CD14-positive monocyte (primary cell): ENCODE results near the gene GALNT10. TPM values are rescaled to one million over a fixed set of nuclear protein-coding genes. Genes with fewer than 3 reads are reported as not detected.

ENCODE experiments used
- DNase-seq, 3 donors: peaks; one replicate each; pipeline ENCODE4 v3.0.0-alpha.2; 2011 to 2022
- H2AFZ ChIP-seq: 2 replicates; pipeline ENCODE4 v1.6.0; 2012; ENCODE audit warnings: mild to moderate bottlenecking, low read depth, low read length, inconsistent platforms; ENCODE audit not compliant: insufficient read depth, poor library complexity, severe bottlenecking
- H3K27ac ChIP-seq, 2 donors: 1 replicate in 1 of 2; 2 replicates in 1 of 2; pipeline ENCODE4 v1.5.1; 2012 to 2013; ENCODE audit warnings: low read length in 2 of 2, control low read depth in 1 of 2, inconsistent platforms in 1 of 2, low read depth in 1 of 2, mild to moderate bottlenecking in 1 of 2
- H3K27me3 ChIP-seq, 2 donors: one replicate each; pipeline versions ENCODE4 v1.6.0 to v1.6.1; 2011 to 2013; ENCODE audit warnings: low read length in 2 of 2; ENCODE audit not compliant: control insufficient read depth in 2 of 2, insufficient read depth in 2 of 2
- H3K36me3 ChIP-seq, 2 donors: replicated peaks in 1 of 2; 1 replicate in 1 of 2; 2 replicates in 1 of 2; pipeline versions ENCODE4 v1.5.1 to v1.6.1; 2012 to 2013; ENCODE audit warnings: low read length in 2 of 2, control low read depth in 1 of 2, inconsistent platforms in 1 of 2, mild to moderate bottlenecking in 1 of 2; ENCODE audit not compliant: insufficient read depth in 2 of 2, control insufficient read depth in 1 of 2
- H3K4me1 ChIP-seq, 2 donors: 1 replicate in 1 of 2; 2 replicates in 1 of 2; pipeline versions ENCODE4 v1.5.1 to v1.6.1; 2012 to 2013; ENCODE audit warnings: low read length in 2 of 2, control low read depth in 1 of 2, inconsistent platforms in 1 of 2, mild to moderate bottlenecking in 1 of 2, moderate library complexity in 1 of 2; ENCODE audit not compliant: insufficient read depth in 2 of 2, control insufficient read depth in 1 of 2
- H3K4me2 ChIP-seq: replicated peaks from 2 replicates; pipeline ENCODE3; 2012; ENCODE audit warnings: low read length, moderate library complexity, mild to moderate bottlenecking; ENCODE audit not compliant: poor library complexity, severe bottlenecking; ENCODE audit errors: extremely low read depth
- H3K4me3 ChIP-seq, 3 experiments: fragments of 200-600 bp in 1 of 3; sonication (generic) in 1 of 3; replicated peaks in 1 of 3; 1 replicate in 2 of 3; 2 replicates in 1 of 3; pipeline ENCODE4 v1.5.1; 2011 to 2013; ENCODE audit warnings: low read length in 3 of 3, mild to moderate bottlenecking in 3 of 3, control low read depth in 2 of 3, low read depth in 2 of 3, inconsistent platforms in 1 of 3, moderate library complexity in 1 of 3
- H3K79me2 ChIP-seq: 2 replicates; pipeline ENCODE4 v1.6.0; 2012; ENCODE audit warnings: mild to moderate bottlenecking, control low read depth, inconsistent platforms, low read length, moderate library complexity; ENCODE audit not compliant: insufficient read depth
- H3K9ac ChIP-seq: 2 replicates; pipeline ENCODE4 v1.6.0; 2017; ENCODE audit warnings: low read length, mild to moderate bottlenecking; ENCODE audit not compliant: insufficient read depth, poor library complexity, severe bottlenecking
- H3K9me3 ChIP-seq, 2 donors: replicated peaks in 1 of 2; 1 replicate in 1 of 2; 2 replicates in 1 of 2; pipeline versions ENCODE4 v1.5.1 to v1.6.1; 2012 to 2013; ENCODE audit warnings: low read length in 2 of 2, control low read depth in 1 of 2; ENCODE audit not compliant: control insufficient read depth in 1 of 2, insufficient read depth in 1 of 2
- H4K20me1 ChIP-seq: 2 replicates; pipeline ENCODE4 v1.6.0; 2012; ENCODE audit warnings: mild to moderate bottlenecking, low read length, control low read depth, moderate library complexity; ENCODE audit not compliant: insufficient read depth
- H3K27ac Mint-ChIP-seq, 7 donors: one replicate each; pipeline ENCODE4 v1.8.0; 2020; ENCODE audit warnings: mild to moderate bottlenecking in 7 of 7, mixed read lengths in 7 of 7, moderate library complexity in 6 of 7, inconsistent platforms in 2 of 7
- H3K27me3 Mint-ChIP-seq, 3 donors: one replicate each; pipeline ENCODE4 v1.8.0; 2021 to 2022; ENCODE audit warnings: low read depth in 3 of 3, mild to moderate bottlenecking in 3 of 3, mixed read lengths in 3 of 3, moderate library complexity in 3 of 3, inconsistent platforms in 1 of 3
- H3K36me3 Mint-ChIP-seq, 2 donors: one replicate each; pipeline ENCODE4 v1.8.0; 2020; ENCODE audit warnings: mixed read lengths in 2 of 2, inconsistent platforms in 1 of 2, mild to moderate bottlenecking in 1 of 2
- H3K4me1 Mint-ChIP-seq: one replicate; pipeline ENCODE4 v1.8.0; 2020; ENCODE audit warnings: mild to moderate bottlenecking, mixed read lengths
- H3K4me3 Mint-ChIP-seq, 2 donors: one replicate each; pipeline ENCODE4 v1.8.0; 2020; ENCODE audit warnings: mild to moderate bottlenecking in 2 of 2, mixed read lengths in 2 of 2, moderate library complexity in 1 of 2
- H3K9me3 Mint-ChIP-seq, 7 donors: one replicate each; pipeline ENCODE4 v1.8.0; 2020 to 2022; ENCODE audit warnings: mixed read lengths in 7 of 7, mild to moderate bottlenecking in 6 of 7, moderate library complexity in 6 of 7, inconsistent platforms in 2 of 7
- CTCF ChIP-seq: fragments of 200-600 bp; IDR thresholded peaks from one replicate; pipeline ENCODE4 v1.8.0; 2022; ENCODE audit warnings: antibody characterized with exemption, mild to moderate bottlenecking
- WGBS: methylation state at CpG from one replicate; pipeline ENCODE4 v1.1.5; 2013; ENCODE audit warnings: missing lambda C conversion rate; ENCODE audit not compliant: insufficient coverage; 5-methylcytosine and 5-hydroxymethylcytosine counted together
- intact Hi-C, 2 donors: fragments of 100-400 bp; cut with micrococcal nuclease; formaldehyde crosslinking; loops; one replicate each; pipeline versions ENCODE4 v1.15.0 to v1.15.1; 2023
- polyA plus RNA-seq, 3 donors: library from polyadenylated mRNA; depleted of rRNA in 1 of 3; unstranded in 2 of 3; stranded (reverse) in 1 of 3; fragments of 300-500 nt in 2 of 3; fragments of >200 nt in 1 of 3; fragmentation: Illumina TruSeq in 2 of 3; gene quantifications; 1 replicate in 2 of 3; 2 replicates in 1 of 3; pipeline ENCODE4 v1.2.3, GENCODE V29; 2012 to 2021

The GALNT10 gene
- polyA plus RNA-seq, 3 donors: 6.2 to 11.6 (median 7.3) TPM

- H3K79me2 ChIP-seq: no peaks in the 10 kb centered on the region
- no peaks in the 10 kb centered on the region for H4K20me1 ChIP-seq
- Mint-ChIP-seq H3K27me3 (no peaks in the 10 kb centered on the region), H3K9me3 (peaks cover 0 to 4% (median 0%) of the 10 kb centered on the region in 7 donors), H3K36me3 (peaks cover 0 to under 1% of the 10 kb centered on the region in 2 donors), H3K4me3 (no peak overlapping the region), H3K27ac (no peak overlapping the region), H3K4me1 (peaks cover 4% of the 10 kb centered on the region)
- H3K9ac ChIP-seq: no peak overlapping the region
- no peak for TF ChIP-seq CTCF
- no peaks in the 10 kb centered on the region for H3K27me3 ChIP-seq
- H2AFZ ChIP-seq: no peak overlapping the region
- 100% methylated on average over 2 of the region's 6 CpGs for WGBS
- H3K9me3 ChIP-seq: no peaks in the 10 kb centered on the region
- no peak overlapping the region for H3K4me3 ChIP-seq
- H3K36me3 ChIP-seq: no peaks in the 10 kb centered on the region
- no peak for DNase-seq
- no peak overlapping the region for H3K27ac ChIP-seq
- H3K4me1 ChIP-seq: no peaks in the 10 kb centered on the region
- intact Hi-C loops: no loop called here
- H3K4me2 ChIP-seq: no peak overlapping the region
Measured at GRCh38 chr5:154260224-154260927, 69.8 kb downstream of the GALNT10 start.

GRCh38 chr5:154262342-154262741 lies 71.8 kb downstream of the GALNT10 start:
- Histone ChIP-seq H3K36me3 (no peaks in the 10 kb centered on the region), H3K4me3 (no peak overlapping the region), H3K27me3 (no peaks in the 10 kb centered on the region), H3K9me3 (no peaks in the 10 kb centered on the region), H3K9ac (no peak overlapping the region), H4K20me1 (no peaks in the 10 kb centered on the region), H3K4me2 (no peak overlapping the region), H2AFZ (no peak overlapping the region), H3K27ac (no peak overlapping the region), H3K79me2 (no peaks in the 10 kb centered on the region), H3K4me1 (no peaks in the 10 kb centered on the region)
- no CpG with 5 or more reads among the region's 2 CpGs for WGBS
- no peak for TF ChIP-seq CTCF
- Mint-ChIP-seq H3K9me3 (peaks cover 0 to 4% (median 0%) of the 10 kb centered on the region in 7 donors), H3K4me1 (peaks cover 4% of the 10 kb centered on the region), H3K4me3 (no peak overlapping the region), H3K27ac (no peak overlapping the region), H3K27me3 (no peaks in the 10 kb centered on the region), H3K36me3 (peaks cover 1 to 4% of the 10 kb centered on the region in 2 donors)
- no peak for DNase-seq
- intact Hi-C loops: no loop called here
